HG03460 (cell line): ENCODE results near the gene GNG13.
"Not testable (repeated sequence)": the region's sequence is repeated elsewhere in the genome, so short reads cannot be mapped to it uniquely, and the experiment has no call there.

Experiments used
- ATAC-seq: cut with Tn5 transposase; IDR thresholded peaks from one replicate; pipeline ENCODE4 v1.9.1; 2021; ENCODE audit not compliant: unreplicated experiment

Gene GNG13

DNA sequence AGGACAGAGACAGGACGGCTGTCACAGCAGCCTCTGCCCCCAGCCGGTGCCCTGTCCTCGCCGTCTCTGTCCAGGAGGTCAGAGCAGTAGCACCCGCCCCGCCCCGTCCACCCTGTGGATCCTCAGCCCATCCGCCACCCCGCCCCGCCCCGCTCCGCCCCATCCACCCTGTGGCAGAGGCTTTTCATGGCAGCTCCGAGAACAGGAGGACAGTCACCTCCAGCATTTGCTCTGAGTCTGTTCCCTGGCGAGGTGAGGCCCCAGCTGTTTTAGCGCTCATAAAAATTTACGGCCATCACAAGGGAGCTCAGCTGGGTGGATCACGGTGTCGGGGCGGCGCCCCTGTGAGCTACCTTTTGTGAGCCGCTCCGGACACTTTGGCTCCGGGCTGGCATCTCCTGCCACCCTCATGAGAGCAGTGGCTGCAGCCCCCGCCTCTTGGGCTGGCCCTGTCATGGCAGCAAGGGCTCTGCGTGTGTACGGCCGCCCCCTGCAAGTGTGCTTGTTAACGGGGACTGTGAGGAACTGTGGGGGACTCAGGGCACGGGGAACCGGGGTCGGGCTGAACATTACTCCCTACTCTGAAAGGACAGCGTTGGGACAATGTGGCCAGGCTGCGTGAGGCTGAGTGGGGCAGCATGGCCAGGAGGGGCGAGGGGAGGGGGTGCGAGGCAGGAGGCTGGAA lies 32.3 kb upstream of the GNG13 start:
- ATAC-seq: no peak

DNA sequence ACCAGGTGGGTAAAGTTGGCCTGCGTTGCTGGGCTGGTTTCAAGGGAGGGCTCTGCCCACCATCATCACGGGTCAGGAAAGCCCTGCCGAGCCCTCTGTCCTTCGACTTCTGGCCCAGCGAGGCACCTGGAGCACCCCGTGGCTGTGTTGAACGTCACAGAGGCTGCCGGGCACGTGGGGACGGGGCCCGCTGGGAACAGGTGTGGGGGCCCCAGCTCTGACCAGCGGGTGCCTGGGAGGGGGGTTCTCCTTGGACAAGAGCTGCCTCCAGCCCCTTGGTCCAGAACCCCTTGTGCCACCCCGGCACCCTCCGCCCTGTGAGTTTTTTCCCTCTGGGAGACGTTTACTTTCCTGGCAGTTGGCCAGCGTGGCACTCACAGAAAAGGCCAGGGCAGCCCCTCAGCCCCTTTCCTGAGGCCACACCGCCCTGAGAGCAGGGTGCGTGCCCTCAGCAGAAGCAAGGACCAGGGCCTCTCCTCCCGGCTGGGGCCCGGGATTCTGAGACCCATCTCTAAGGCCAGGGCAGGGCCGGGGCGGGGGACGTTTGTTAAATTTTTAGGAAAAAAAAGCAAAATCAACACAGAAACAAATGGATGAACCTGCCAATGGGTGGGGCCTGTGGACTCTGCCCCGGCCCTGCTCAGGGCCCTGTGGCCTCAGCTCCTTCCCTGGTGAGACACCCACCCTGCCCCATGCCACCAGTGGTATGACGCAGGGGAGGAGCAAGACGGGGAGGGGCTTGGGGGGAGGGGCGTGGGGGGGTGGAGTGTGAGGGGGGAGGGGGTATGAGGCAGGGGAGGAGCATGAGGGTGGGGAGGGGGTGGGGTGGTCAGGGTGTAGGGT lies 31.3 kb upstream of the GNG13 start:
- ATAC-seq: no peak

DNA sequence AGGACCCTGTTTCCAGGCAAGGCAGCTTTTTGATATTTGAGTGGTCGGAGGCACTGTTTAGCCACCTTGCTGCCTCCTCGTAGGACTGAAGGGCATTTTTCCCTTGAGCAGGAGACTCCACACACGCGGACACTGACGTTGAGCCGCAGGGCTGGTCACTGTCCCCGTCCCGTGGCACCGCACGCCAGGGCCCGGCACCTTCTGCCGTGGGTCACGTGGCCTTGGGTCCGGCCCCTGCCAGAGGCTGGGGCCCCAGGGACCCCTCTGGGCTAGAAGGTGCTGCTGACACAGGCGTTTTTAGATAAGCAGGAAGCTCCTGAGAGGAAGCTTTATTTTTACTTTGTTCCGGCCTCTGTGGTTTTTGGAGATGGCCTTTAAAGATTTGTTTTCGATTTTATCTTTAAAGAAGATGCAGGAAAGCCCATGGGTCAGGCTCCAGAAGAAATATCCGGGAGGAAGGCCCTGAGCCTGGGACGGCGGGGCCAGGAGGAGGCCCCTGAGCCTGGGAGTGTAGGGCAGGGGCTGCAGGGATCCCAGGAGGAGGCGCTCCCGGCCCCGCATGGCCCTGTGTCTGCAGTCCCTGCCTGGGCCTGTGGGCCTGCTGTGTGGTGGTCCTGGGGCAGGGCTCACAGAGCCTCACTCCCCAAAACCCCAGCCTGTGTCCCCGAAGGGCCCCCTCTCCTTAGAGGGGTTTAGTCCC lies 30.5 kb upstream of the GNG13 start:
- ATAC-seq: no peak

DNA sequence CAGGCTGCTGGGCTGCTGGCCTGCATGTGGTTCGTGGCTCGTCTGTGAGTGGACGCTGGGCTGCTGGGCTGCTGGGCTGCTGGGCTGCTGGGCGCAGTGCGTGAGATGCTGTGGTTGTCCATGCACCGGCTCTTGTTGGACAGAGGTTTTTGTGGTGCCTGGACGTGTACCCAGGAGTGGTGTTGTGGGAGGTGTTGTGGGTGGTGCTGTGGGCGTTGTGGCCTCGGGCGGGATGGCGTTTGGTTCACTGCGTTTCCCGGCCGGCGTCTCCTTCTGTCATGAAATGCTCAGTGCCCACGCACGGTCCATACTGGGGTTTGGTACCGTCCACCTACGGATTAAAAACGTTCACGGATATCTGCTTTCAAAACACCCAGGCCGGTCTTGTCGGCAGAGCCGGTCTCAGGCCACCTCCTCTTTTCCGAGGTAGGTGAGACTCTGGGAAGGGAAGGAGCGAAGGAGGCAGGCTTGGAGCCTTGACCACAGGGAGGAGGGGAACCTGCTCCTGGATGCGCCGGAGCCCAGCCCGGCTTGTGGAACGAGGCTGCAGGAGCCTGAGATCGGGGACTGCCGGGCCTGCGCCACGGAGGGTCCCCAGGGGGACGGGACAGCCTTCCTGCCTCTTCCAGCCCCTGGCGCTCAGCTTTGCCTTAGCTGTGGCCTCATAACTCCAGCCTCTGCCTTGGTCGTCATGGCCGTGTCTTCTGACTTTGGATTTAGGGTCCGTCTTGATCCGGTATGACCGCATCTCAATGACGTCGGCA lies 29.8 kb upstream of the GNG13 start:
- ATAC-seq: no peak

DNA sequence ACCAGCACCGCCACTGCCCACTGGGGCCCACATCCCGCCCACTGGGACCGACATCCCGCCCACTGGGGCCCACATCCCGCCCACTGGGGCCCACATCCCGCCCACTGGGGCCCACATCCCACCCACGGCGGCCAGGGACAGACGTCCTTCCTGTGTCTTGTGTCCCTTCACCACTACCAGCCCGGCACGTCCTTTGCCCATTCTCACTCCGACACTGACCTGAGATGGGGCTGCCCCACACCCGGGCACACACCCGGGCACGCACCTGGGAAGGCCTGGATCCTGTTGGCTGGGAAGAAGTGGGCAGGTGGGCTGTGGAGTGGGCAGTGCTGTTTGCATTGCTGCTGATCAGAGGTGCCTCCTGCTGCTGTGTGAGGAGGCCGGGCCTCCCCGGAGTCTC lies 28.4 kb upstream of the GNG13 start:
- no peak for ATAC-seq

DNA sequence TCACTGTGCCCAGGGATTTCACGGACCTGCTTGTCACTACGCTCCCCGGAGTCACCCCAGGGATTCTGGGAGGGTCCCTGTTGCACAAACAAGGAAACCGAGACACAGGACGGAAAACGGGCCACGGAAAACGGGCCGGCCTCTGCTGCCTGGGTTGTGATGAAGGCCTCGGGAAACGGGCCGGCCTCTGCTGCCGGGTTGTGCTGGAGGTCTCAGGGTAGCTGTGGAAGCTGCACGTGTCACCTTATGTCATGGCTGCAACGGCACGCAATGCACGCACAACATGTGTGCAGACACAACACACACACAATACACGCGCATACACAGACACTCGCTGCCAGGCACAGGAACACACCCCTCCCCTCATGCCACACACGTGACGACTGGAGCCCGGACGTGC lies 27.0 kb upstream of the GNG13 start:
- no peak for ATAC-seq

DNA sequence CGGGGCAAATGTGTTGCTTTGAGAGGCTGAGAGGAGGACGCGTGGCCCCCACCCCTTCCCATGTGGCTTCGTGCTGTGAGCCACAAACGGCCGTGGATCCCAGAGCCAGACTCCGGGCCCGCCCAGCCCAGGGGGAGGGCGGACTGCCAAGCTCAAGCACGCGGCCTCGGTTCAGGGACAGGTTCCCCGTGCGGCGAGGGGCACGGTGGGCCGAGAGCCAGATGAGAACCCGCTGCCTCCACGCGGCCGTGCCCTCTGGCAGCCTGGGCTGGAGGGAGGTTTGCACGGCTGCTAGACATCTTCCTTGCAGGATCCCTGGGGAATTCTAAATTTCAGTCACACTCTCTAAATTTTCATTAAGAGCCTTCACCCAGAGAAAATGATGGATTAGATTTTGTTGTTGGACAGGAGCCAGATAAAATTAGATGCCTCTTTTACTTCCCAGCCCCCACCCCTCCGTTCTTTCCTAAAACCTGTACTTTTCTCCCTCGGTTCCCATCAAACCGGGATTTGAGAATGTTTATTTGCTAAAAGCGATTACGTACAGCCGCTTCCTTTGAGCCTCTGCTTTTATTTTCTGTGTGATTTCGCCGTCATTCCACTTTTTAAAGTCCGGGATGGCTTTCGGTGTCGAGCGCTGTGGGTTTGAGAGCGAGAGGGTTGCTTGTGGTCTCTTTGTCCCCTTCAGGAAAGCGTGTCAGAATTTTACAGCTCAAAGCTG lies 25.0 kb upstream of the GNG13 start:
- ATAC-seq: no peak

DNA sequence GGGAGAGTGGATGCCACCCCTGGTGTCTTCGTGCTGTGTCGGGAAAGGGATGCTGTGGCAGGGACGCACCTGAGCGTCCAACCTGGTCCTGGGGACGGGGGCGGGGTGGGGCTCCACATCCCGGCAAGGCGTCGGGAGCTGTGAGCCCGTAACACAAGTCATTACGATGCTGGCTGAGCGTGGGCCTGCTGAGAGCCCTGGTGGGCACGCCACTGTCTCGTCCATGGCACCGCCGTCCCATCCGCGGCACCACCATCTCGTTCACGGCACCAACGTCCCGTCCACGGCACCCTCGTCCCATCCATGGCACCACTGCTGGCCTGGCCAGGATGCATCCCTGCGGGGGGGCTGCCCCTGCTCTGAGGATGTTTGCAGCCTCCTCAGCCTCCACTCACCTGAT lies 24.1 kb upstream of the GNG13 start:
- no peak for ATAC-seq

DNA sequence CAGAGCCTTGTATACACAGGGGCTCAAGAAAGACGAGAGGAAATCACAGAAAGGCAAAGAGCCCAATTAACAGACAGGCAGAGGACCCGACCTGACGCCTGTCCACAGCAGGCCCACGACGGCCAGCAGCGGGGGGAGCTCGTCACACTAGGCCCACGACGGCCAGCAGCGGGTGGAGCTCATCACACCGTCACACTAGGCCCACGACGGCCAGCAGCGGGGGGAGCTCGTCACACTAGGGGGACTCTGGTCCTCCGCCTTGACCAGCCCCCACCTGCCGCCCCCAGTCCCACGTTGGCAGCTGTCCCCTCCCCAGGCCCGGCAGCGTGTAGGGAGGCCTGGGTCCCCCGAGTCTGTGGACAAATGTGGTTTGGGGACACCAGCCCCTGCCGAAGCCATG lies 23.7 kb upstream of the GNG13 start:
- no peak for ATAC-seq

DNA sequence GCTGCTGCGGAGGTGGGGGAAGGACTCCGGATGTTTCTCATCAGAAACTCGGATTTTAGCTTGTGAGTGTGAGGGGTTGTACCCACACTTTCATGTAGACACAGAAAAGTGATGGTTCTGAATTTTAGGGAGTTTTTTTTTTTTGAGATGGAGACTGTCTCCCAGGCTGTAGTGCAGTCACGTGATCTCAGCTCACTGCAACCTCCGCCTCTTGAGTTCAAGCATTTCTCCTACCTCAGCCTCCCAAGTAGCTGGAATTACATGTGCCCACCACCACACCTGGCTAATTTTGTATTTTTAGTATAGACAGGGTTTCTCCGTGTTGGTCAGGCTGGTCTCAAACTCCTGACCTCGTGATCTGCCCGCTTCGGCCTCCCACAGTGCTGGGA lies 22.4 kb upstream of the GNG13 start:
- ATAC-seq: no peak

DNA sequence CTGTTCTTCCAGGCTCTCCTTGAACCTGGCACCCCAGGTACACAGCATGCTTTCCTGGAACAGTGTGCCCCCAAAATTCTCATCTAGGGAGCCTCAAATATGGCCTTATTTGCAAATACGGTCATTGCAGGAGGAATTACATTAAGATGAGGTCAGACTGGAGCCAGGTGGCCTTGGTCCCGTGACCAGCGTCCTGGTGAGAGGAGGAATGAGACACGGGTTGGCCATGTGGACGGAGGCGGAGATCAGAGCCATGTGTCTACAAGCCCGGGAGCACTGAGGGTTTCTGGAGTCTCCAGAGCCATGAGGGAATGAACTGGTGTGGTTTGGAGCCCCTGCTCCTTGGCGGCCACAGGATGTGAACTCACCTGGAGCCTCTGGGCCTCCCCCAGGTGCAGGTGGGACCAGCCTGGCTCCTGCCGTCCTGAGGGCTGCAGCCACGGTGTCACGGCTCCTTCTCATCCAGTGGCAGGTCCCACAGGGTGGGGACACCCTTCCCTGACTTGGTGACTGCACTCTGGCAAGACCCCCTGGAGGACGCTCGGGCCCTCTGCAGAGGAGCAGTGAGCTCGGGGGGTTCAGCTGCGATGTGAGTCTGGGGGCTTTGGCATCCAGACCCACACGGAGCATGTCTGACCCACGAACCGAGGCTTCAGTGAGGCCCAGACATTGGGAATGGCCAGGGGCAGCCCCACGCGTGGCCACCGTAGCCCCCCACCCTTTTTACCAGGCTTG lies 21.8 kb upstream of the GNG13 start:
- no peak for ATAC-seq

DNA sequence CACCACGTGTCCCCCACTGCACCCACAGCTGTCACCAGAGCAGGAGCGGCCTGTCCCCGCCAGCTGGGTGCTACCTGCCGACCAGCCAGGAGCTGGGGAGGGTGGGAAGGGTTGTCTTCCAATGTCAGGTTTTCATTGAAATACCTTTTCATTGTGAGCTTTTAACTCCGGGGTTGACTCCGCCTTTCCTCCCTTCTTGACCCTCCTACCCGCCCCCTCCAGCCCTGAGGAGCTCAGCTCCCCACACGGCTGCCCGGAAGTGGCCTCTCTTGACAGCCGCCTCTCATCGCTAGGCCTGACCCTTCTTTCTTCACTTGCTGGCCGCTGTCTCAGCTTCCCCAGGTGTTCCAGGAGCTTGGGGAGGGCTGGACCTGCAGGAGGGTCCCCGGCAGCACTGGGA lies 21.2 kb upstream of the GNG13 start:
- no peak for ATAC-seq

DNA sequence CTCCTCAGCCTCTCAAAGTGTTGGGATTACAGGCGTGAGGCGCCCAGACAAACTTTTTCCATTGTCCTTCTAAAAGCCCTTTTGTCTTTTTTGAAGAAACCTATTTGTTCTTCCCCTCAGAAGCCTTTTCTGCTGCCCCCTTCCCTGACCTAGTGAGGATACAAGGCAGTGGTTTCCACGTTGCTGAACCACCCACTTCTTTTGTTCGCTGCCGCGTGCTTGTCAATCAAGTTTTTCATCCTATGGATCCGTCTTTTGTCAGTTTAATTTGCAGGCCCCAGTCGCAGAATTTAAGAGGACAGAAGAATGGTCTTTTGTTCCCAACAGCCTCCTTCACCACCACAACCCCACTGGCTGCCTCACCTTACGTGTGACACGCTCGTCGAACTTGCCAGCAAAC lies 20.2 kb upstream of the GNG13 start:
- no peak for ATAC-seq

DNA sequence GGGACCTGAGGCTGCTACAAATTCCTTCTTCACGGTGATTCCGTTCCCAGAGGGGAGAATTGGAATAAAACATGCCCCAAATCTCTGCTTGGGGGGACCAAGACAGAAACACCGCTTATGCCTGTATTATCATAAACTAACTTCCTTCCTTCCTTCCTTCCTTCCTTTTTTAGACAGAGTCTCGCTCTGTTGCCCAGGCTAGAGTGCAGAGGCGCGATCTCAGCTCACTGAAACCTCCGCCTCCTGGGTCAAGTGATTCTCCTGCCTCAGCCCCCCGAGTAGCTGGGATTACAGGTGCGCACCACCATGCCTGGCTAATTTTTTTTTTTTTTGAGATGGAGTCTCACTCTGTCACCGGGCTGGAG lies 19.5 kb upstream of the GNG13 start:
- ATAC-seq: not testable (repeated sequence)

DNA sequence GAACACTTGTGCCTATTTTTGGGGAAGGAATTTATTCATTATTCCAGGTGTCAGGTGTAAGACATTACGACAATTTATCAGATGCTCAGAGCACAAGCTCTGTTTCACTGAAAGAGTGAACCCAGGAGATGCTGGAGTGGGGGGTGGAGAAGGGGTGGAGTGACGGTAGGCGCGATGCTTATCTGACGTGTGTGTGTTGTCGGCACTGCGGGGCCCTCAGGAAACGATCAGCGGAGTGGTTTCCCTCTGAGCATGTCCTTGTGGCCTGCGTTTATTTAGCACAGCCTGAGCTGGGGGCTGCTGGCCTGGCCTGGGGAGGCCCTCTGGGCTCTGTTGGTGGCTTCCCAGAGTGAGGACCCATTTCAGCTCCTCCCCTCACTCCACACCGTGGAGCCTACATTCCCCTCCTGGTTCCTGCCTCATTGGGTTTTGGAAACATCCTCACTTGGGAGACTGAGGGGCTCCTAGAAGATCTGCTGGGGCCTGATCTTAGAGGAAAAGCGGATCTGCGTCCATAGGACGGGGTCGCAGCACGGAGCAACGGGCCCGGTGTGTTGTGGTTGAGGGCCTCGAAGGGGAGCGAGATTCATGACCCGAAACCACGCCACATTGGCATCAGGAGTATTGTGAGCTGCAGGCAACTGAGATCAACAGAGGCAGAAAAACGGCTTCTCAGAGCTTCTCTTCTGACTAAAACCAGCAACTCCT lies 19.0 kb upstream of the GNG13 start:
- ATAC-seq: no peak

DNA sequence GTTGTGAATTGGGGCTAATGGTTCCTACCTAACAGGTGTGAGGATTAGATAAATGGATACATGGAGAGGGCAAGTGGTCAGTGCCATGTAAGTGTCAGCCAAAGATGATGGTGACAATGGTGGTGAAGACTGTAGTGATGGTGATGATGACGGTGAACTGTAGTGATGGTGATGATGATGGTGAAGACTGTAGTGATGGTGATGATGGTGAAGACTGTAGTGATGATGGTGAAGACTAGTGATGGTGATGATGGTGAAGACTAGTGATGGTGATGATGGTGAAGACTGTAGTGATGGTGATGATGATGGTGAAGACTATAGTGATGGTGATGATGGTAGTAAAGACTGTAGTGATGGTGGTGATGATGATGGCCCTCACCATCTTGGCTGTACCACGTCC lies 18.1 kb upstream of the GNG13 start:
- no peak for ATAC-seq

DNA sequence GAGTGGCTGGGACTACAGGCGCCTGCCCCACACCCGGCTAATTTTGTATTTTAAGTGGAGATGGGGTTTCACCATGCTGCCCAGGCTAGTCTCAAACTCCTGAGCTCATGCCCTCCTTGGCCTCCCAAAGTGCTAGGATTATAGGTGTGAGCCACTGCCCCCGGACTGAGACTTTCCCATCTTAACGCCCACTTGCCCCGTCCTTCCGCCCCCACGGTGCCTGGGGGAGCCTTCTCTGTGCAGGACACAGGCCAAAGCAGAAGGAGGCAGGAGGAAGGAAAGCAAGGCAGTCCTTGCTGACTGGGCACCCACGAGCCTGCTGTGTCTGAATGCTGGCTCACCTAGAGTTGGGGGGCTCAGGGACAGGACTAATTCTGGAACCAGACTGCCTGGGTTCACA lies 17.6 kb upstream of the GNG13 start:
- no peak for ATAC-seq

DNA sequence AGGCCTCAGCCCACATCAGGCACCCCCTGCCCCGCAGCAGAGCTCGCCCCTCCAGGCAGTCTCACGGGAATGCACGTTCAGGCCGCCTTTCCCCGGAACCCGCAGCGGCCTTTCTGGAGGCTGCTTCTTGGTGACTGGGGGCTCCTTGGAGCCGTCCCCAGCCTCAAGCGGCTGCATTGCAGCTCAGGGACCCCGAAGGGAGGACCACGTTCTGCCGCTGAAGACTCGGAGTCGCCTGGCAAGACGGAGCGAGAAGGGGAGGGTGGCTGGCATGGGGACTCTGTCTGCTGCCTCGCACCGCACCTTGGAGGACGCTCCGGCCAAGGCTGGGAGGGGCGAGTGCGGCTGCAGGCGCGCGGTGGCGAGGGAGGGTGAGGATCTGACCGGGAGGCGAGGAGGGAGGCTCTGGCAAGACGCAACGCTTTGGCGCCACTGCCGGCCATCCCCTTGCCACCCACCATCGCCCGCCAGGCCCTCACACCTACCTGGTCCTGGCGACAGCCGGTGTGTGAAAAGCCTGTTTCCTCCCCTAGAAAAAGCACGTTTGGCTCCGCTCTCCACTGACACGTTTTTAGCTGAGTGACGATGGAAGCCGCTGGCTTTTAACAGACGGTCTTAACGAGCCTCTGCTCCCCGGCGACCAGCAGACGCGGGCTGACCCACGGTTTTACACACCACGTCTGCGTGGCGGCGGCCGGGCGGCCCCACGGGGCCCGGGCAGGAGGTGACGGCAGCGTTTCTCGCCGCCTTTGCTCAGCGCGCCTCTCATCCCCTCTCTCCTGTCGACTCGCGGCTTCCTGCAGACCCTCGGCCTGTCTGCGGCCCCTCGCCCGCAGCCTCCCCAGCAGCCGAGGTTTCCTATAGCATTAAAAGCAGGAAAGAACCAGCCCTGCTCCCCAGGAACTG lies 16.7 kb upstream of the GNG13 start:
- ATAC-seq: no peak
